Tibial nerve (tissue), 4 donors: ENCODE results near the gene PSD4. TPM values are rescaled to one million over a fixed set of nuclear protein-coding genes. Genes with fewer than 3 reads are reported as not detected.

ENCODE experiments used
- DNase-seq, 2 donors: peaks; one replicate each; pipeline ENCODE4 v3.0.0-alpha.2; 2019; ENCODE audit warnings: low spot score in 2 of 2
- H3K27ac ChIP-seq, 4 donors: fragments of 200-600 bp; sonication (generic) in 3 of 4; one replicate each; pipeline ENCODE4 v1.5.1; 2017 to 2019; ENCODE audit warnings: mild to moderate bottlenecking in 1 of 4
- H3K27me3 ChIP-seq, 2 donors: fragments of 200-600 bp; sonication (generic) in 1 of 2; one replicate each; pipeline versions ENCODE4 v1.5.1 to v1.6.0; 2017 to 2019
- H3K36me3 ChIP-seq, 3 donors: fragments of 200-600 bp; sonication (generic); one replicate each; pipeline ENCODE4 v1.5.1; 2018 to 2019
- H3K4me1 ChIP-seq, 4 donors: fragments of 200-600 bp; sonication (generic) in 3 of 4; one replicate each; pipeline ENCODE4 v1.5.1; 2017 to 2019
- H3K4me3 ChIP-seq, 4 donors: fragments of 200-600 bp; sonication (generic) in 3 of 4; one replicate each; pipeline ENCODE4 v1.5.1; 2017 to 2019; ENCODE audit warnings: mild to moderate bottlenecking in 1 of 4, moderate library complexity in 1 of 4
- H3K9me3 ChIP-seq, 4 donors: fragments of 200-600 bp; sonication (generic) in 3 of 4; one replicate each; pipeline ENCODE4 v1.5.1; 2017 to 2019
- EP300 ChIP-seq, 2 donors: sonication (generic); formaldehyde crosslinking; IDR thresholded peaks; one replicate each; pipeline ENCODE4 v1.6.1; 2017; ENCODE audit warnings: antibody characterized with exemption in 2 of 2, mild to moderate bottlenecking in 1 of 2
- POLR2A ChIP-seq, 2 donors: fragments of 450-650 bp; IDR thresholded peaks; one replicate each; pipeline ENCODE4 v1.6.1; 2017; ENCODE audit warnings: antibody characterized with exemption in 2 of 2, mild to moderate bottlenecking in 2 of 2, moderate library complexity in 2 of 2
- WGBS, 2 donors: methylation state at CpG; one replicate each; pipeline ENCODE4 v1.1.5; 2018; 5-methylcytosine and 5-hydroxymethylcytosine counted together
- total RNA-seq, 4 donors: library from RNA; depleted of rRNA; stranded (reverse); fragments of >200 nt; gene quantifications; one replicate each; pipeline ENCODE4 v1.1.0, GENCODE V29; 2016
- TF ChIP-seq, protein P1 (sequence below), 5 experiments: fragments of 200-600 bp in 3 of 5; fragments of 450-650 bp in 2 of 5; sonication (generic) in 3 of 5; IDR thresholded peaks; one replicate each; pipeline ENCODE4 v1.5.1; 2016 to 2019; ENCODE audit warnings: antibody characterized with exemption in 5 of 5, mild to moderate bottlenecking in 3 of 5, moderate library complexity in 2 of 5

Gene PSD4
- total RNA-seq, 4 donors from 2014 or later = 8.7 to 20.7 (median 11.3) TPM

DNA sequence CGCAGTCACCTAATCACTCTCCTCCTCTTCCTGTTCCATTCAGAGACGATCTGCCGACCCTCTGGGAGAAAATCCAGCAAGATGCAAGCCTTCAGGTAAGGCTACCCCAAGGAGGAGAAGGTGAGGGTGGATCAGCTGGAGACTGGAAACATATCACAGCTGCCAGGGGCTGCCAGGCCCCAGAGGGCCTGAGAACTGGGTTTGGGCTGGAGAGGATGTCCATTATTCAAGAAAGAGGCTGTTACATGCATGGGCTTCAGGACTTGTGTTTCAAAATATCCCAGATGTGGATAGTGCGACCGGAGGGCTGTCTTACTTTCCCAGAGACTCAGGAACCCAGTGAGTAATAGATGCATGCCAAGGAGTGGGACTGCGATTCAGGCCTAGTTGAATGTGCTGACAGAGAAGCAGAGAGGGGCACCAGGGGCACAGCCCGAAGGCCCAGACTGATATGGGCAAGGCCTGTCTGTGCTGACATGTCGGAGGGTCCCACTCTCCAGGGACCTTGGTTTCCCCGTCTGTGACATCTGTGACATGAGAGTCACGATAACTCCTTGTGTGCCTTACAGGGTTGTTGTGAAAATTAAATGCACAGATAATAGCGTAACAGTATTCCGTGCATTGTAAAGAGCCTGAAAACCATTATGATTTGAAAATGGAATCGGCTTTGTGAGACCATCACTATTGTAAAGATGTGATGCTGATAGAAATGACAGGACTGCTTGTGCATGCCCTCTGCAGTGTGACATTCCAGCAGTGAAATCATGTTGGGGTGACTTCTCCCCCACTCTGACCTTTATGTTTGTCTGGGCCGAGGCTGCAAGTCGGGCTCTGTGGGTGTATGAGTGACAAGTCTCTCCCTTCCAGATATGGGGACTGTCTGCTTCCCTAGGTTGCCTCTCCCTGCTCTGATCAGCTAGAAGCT is 45.9 kb upstream of the PSD4 start:
- Histone ChIP-seq H3K27me3 (no peaks in the 10 kb centered on the region), H3K36me3 (no peaks in the 10 kb centered on the region), H3K27ac (no peak overlapping the region), H3K4me3 (no peak overlapping the region), H3K9me3 (no peaks in the 10 kb centered on the region), H3K4me1 (no peaks in the 10 kb centered on the region)
- WGBS, 2 donors = 67 to 69% methylated on average over 15 of the region's 15 CpGs
- TF ChIP-seq EP300 (IDR thresholded peaks at IDR 0.05) = no peak
- TF ChIP-seq, protein P1, sequence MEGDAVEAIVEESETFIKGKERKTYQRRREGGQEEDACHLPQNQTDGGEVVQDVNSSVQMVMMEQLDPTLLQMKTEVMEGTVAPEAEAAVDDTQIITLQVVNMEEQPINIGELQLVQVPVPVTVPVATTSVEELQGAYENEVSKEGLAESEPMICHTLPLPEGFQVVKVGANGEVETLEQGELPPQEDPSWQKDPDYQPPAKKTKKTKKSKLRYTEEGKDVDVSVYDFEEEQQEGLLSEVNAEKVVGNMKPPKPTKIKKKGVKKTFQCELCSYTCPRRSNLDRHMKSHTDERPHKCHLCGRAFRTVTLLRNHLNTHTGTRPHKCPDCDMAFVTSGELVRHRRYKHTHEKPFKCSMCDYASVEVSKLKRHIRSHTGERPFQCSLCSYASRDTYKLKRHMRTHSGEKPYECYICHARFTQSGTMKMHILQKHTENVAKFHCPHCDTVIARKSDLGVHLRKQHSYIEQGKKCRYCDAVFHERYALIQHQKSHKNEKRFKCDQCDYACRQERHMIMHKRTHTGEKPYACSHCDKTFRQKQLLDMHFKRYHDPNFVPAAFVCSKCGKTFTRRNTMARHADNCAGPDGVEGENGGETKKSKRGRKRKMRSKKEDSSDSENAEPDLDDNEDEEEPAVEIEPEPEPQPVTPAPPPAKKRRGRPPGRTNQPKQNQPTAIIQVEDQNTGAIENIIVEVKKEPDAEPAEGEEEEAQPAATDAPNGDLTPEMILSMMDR (IDR thresholded peaks at IDR 0.05) = no peak
- TF ChIP-seq POLR2A (IDR thresholded peaks at IDR 0.05) = no peak
- no peak for DNase-seq

DNA sequence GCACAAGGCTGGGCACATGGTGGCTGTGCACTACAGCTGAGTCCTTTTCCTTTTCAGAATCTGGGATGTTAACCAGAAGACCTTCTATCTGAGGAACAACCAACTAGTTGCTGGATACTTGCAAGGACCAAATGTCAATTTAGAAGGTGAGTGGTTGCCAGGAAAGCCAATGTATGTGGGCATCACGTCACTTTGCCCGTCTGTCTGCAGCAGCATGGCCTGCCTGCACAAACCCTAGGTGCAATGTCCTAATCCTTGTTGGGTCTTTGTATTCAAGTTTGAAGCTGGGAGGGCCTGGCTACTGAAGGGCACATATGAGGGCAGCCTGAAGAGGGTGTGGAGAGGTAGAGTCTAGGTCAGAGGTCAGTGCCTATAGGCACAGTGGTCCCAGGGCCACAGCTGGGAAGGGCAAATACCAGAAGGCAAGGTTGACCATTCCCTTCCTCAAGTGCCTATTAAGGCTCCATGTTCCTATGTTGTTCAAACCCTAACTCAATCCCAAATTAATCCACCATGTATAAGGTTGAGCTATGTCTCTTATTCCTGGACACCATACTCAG is 44.2 kb upstream of the PSD4 start:
- TF ChIP-seq, protein P1 (IDR thresholded peaks at IDR 0.05) = no peak
- TF ChIP-seq POLR2A (IDR thresholded peaks at IDR 0.05) (no peak), EP300 (IDR thresholded peaks at IDR 0.05) (no peak)
- H3K27ac ChIP-seq = no peak overlapping the region
- no peaks in the 10 kb centered on the region for H3K4me1 ChIP-seq
- WGBS, 2 donors = 45 to 64% methylated on average over 2 of the region's 2 CpGs
- no peaks in the 10 kb centered on the region for H3K9me3 ChIP-seq
- H3K36me3 ChIP-seq = no peaks in the 10 kb centered on the region
- H3K4me3 ChIP-seq = no peak overlapping the region
- no peaks in the 10 kb centered on the region for H3K27me3 ChIP-seq
- no peak for DNase-seq

DNA sequence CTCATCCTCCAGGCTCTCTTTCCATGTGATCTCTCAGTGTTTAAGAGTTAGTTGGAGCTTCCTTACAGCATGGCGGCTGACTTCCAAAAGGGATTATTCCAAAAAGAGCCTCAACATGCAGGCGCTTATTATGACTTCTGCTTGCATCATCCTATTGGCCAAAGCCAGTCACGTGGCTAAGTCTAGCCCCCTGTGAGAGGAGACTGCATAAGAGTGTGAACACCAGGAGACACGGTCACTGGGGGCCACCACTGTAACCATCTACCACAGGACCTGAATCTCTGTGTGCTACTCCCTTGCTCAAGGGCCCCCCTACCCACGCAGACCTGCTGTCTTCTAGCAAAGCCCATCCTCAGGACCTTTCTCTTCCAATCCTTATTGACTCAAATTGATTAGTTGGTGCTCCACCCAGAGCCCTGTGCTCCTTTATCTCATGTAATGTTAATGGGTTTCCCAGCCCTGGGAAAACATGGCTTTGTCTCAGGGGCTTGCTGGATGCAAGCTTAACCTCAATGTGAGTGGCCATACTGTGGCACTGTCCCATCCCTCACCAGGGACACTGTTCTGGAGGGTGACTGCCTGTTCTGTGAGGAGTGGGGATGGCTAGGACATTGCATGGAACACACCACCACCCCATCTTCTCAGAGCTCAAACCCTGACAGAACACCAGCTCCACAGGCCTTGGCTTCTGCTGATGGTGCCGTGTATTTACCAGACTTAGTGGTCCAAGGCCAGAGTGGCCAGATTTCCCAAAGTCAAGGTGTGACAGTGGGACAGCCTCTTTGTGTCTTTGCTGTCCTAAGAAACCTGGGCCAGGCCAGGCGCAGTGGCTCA is 42.2 kb upstream of the PSD4 start:
- no peak for DNase-seq
- Histone ChIP-seq H3K27ac (no peak overlapping the region), H3K9me3 (no peaks in the 10 kb centered on the region), H3K36me3 (no peaks in the 10 kb centered on the region), H3K4me1 (no peaks in the 10 kb centered on the region), H3K27me3 (no peaks in the 10 kb centered on the region), H3K4me3 (no peak overlapping the region)
- TF ChIP-seq POLR2A (IDR thresholded peaks at IDR 0.05) = no peak
- TF ChIP-seq EP300 (IDR thresholded peaks at IDR 0.05) = no peak
- TF ChIP-seq, protein P1 (IDR thresholded peaks at IDR 0.05) = no peak
- WGBS, 2 donors = 73 to 79% methylated on average over 7 of the region's 7 CpGs

GRCh38 chr2:113132414-113133021 is 41.3 kb upstream of the PSD4 start:
- no peak overlapping the region for H3K4me3 ChIP-seq
- no peaks in the 10 kb centered on the region for H3K36me3 ChIP-seq
- H3K9me3 ChIP-seq = no peaks in the 10 kb centered on the region
- no peak overlapping the region for H3K27ac ChIP-seq
- H3K4me1 ChIP-seq = no peaks in the 10 kb centered on the region
- H3K27me3 ChIP-seq = no peaks in the 10 kb centered on the region
- TF ChIP-seq EP300 (IDR thresholded peaks at IDR 0.05) = no peak
- no peak for DNase-seq
- WGBS, 2 donors = 88 to 95% methylated on average over 17 of the region's 17 CpGs
